ENCODE measurements around the gene TXK. TPM values are rescaled to one million over a fixed set of nuclear protein-coding genes. Genes with fewer than 3 reads are reported as not detected.

The TXK gene
- total RNA-seq, 1 donor from 2014 or later: 0.50 TPM

DNA sequence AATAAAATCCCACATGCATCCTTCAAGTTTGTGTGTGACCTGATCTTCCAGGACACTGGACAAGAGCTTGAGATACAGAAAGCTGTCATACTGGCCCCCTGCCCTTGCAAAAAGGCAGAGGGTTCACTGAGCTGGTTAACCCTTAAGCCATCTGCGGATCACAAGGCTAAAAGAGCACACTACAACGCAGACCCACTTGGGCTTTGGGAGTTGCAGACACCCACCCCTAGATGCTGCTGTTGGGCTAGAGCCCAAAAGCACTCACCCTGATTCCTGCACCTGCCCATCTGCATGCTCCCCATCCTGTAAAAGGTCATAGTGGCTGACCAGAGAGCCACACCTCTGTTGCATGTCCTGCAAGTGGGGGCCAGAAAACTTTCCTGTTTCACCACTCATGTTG is 51.1 kb downstream of the TXK start:
- Histone ChIP-seq H2AFZ (ENCODE audit: low read depth, low read length) (no peak overlapping the region), H3K4me2 (ENCODE audit: low read length) (no peak overlapping the region), H3K27ac (ENCODE audit: low read depth, low read length) (no peak overlapping the region), H3K27me3 (ENCODE audit: insufficient read depth, low read length) (no peaks in the 10 kb centered on the region), H4K20me1 (ENCODE audit: insufficient read depth, low read length) (no peaks in the 10 kb centered on the region), H3K36me3 (ENCODE audit: insufficient read depth, low read length) (no peaks in the 10 kb centered on the region), H3K9ac (ENCODE audit: low read length) (no peak overlapping the region), H3K4me1 (ENCODE audit: insufficient read depth, low read length) (peaks cover 23% of the 10 kb centered on the region), H3K9me3 (ENCODE audit: insufficient read depth, low read depth, low read length) (no peaks in the 10 kb centered on the region), H3K4me3 (ENCODE audit: insufficient read depth, low read depth, low read length) (no peak overlapping the region), H3K79me2 (ENCODE audit: insufficient read depth, low read length) (no peaks in the 10 kb centered on the region)
- no peak for FAIRE-seq
- Mint-ChIP-seq H3K9me3 (ENCODE audit: unreplicated experiment) (peaks cover 4% of the 10 kb centered on the region), H3K36me3 (ENCODE audit: low read depth, unreplicated experiment) (peaks cover 2% of the 10 kb centered on the region), H3K4me3 (ENCODE audit: unreplicated experiment) (no peak overlapping the region), H3K27me3 (ENCODE audit: low read depth, unreplicated experiment) (peaks cover 4% of the 10 kb centered on the region), H3K27ac (ENCODE audit: unreplicated experiment) (no peak overlapping the region), H3K4me1 (ENCODE audit: low read depth, unreplicated experiment) (peaks cover 20% of the 10 kb centered on the region)
- TF ChIP-seq, protein P1, sequence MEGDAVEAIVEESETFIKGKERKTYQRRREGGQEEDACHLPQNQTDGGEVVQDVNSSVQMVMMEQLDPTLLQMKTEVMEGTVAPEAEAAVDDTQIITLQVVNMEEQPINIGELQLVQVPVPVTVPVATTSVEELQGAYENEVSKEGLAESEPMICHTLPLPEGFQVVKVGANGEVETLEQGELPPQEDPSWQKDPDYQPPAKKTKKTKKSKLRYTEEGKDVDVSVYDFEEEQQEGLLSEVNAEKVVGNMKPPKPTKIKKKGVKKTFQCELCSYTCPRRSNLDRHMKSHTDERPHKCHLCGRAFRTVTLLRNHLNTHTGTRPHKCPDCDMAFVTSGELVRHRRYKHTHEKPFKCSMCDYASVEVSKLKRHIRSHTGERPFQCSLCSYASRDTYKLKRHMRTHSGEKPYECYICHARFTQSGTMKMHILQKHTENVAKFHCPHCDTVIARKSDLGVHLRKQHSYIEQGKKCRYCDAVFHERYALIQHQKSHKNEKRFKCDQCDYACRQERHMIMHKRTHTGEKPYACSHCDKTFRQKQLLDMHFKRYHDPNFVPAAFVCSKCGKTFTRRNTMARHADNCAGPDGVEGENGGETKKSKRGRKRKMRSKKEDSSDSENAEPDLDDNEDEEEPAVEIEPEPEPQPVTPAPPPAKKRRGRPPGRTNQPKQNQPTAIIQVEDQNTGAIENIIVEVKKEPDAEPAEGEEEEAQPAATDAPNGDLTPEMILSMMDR (IDR thresholded peaks at IDR 0.05; ENCODE audit: insufficient read depth, low read depth, low read length): no peak
- TF ChIP-seq EZH2 (IDR thresholded peaks at IDR 0.05; ENCODE audit: insufficient read depth, low read length): no peak
- DNase-seq (ENCODE audit: low read depth): no peak

DNA sequence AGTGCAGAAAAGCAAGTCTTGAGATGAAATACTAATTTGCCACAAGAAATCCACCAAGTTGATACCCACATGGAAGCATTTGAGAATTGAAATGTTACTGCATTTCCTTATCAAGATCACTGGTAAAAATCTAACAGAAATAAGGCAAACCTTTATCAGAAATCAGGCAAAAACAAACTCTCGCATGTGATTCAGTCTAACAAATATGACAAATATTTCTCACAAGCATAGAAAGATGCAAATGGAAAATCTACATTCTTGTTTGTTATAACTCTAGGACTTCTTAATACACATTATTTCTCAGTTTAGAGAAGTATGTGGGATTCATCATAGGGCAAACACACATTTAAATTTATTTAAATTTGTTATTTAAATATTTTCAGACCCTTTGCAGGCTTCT is 52.9 kb downstream of the TXK start:
- DNase-seq (ENCODE audit: low read depth): peak; percentile 42
- Mint-ChIP-seq H3K4me3 (ENCODE audit: unreplicated experiment) (no peak overlapping the region), H3K9me3 (ENCODE audit: unreplicated experiment) (peaks cover 4% of the 10 kb centered on the region), H3K27me3 (ENCODE audit: low read depth, unreplicated experiment) (peaks cover 4% of the 10 kb centered on the region), H3K4me1 (ENCODE audit: low read depth, unreplicated experiment) (peaks cover 20% of the 10 kb centered on the region), H3K36me3 (ENCODE audit: low read depth, unreplicated experiment) (peaks cover 2% of the 10 kb centered on the region), H3K27ac (ENCODE audit: unreplicated experiment) (no peak overlapping the region)
- no peak for FAIRE-seq
- Histone ChIP-seq H3K4me1 (ENCODE audit: insufficient read depth, low read length) (peaks cover 23% of the 10 kb centered on the region), H3K9ac (ENCODE audit: low read length) (no peak overlapping the region), H3K4me3 (ENCODE audit: insufficient read depth, low read depth, low read length) (no peak overlapping the region), H2AFZ (ENCODE audit: low read depth, low read length) (no peak overlapping the region), H3K27ac (ENCODE audit: low read depth, low read length) (no peak overlapping the region), H3K4me2 (ENCODE audit: low read length) (peak overlapping the region; percentile 28), H3K36me3 (ENCODE audit: insufficient read depth, low read length) (no peaks in the 10 kb centered on the region), H4K20me1 (ENCODE audit: insufficient read depth, low read length) (no peaks in the 10 kb centered on the region), H3K79me2 (ENCODE audit: insufficient read depth, low read length) (no peaks in the 10 kb centered on the region), H3K9me3 (ENCODE audit: insufficient read depth, low read depth, low read length) (no peaks in the 10 kb centered on the region), H3K27me3 (ENCODE audit: insufficient read depth, low read length) (no peaks in the 10 kb centered on the region)
- no peak for TF ChIP-seq EZH2 (IDR thresholded peaks at IDR 0.05; ENCODE audit: insufficient read depth, low read length)
- TF ChIP-seq, protein P1 (IDR thresholded peaks at IDR 0.05; ENCODE audit: insufficient read depth, low read depth, low read length): no peak

DNA sequence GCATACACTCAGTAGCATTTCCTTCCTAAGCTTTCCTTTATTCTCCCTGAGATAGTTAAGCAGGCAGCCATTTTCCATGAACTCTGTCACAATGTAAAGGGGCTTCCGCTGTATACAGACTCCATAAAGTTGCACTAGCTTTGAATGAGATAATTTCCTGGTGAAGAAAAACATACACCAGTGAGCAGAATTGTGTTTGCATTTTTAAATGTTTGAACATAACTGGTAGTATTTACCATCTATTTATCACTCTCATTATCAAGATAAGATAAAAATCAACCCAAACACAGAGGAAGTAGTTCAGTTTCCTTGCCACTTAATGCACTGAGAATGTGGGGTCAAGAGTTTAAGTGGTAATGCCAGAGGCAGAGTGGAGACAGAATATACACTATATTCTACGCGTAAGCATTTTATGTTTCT is 54.1 kb downstream of the TXK start:
- H3K4me3 Mint-ChIP-seq (ENCODE audit: unreplicated experiment): no peak overlapping the region
- peaks cover 20% of the 10 kb centered on the region for H3K4me1 Mint-ChIP-seq (ENCODE audit: low read depth, unreplicated experiment)
- Histone ChIP-seq H3K79me2 (ENCODE audit: insufficient read depth, low read length) (no peaks in the 10 kb centered on the region), H2AFZ (ENCODE audit: low read depth, low read length) (no peak overlapping the region), H3K27ac (ENCODE audit: low read depth, low read length) (peak overlapping the region; percentile 45), H4K20me1 (ENCODE audit: insufficient read depth, low read length) (no peaks in the 10 kb centered on the region), H3K4me3 (ENCODE audit: insufficient read depth, low read depth, low read length) (peak overlapping the region; percentile 7), H3K36me3 (ENCODE audit: insufficient read depth, low read length) (no peaks in the 10 kb centered on the region), H3K4me2 (ENCODE audit: low read length) (peak overlapping the region; percentile 69), H3K9ac (ENCODE audit: low read length) (no peak overlapping the region), H3K9me3 (ENCODE audit: insufficient read depth, low read depth, low read length) (no peaks in the 10 kb centered on the region), H3K27me3 (ENCODE audit: insufficient read depth, low read length) (no peaks in the 10 kb centered on the region), H3K4me1 (ENCODE audit: insufficient read depth, low read length) (peaks cover 23% of the 10 kb centered on the region)
- H3K27me3 Mint-ChIP-seq (ENCODE audit: low read depth, unreplicated experiment): no peaks in the 10 kb centered on the region
- DNase-seq (ENCODE audit: low read depth) (peak; percentile 62), FAIRE-seq (no peak)
- no peaks in the 10 kb centered on the region for H3K36me3 Mint-ChIP-seq (ENCODE audit: low read depth, unreplicated experiment)
- TF ChIP-seq, protein P1 (IDR thresholded peaks at IDR 0.05; ENCODE audit: insufficient read depth, low read depth, low read length): no peak
- TF ChIP-seq EZH2 (IDR thresholded peaks at IDR 0.05; ENCODE audit: insufficient read depth, low read length): no peak
- H3K27ac Mint-ChIP-seq (ENCODE audit: unreplicated experiment): no peak overlapping the region
- no peaks in the 10 kb centered on the region for H3K9me3 Mint-ChIP-seq (ENCODE audit: unreplicated experiment)

Data from astrocyte (in vitro differentiated cells and primary cell).